HG03139 (cell line): ENCODE measurements around the gene ANKH.

Experiments used
- ATAC-seq: cut with Tn5 transposase; IDR thresholded peaks from one replicate; pipeline ENCODE4 v1.9.1; 2021; ENCODE audit not compliant: unreplicated experiment

ANKH gene

GRCh38 chr5:14741131-14741530, 130.4 kb downstream of the ANKH start:
- no peak for ATAC-seq

DNA sequence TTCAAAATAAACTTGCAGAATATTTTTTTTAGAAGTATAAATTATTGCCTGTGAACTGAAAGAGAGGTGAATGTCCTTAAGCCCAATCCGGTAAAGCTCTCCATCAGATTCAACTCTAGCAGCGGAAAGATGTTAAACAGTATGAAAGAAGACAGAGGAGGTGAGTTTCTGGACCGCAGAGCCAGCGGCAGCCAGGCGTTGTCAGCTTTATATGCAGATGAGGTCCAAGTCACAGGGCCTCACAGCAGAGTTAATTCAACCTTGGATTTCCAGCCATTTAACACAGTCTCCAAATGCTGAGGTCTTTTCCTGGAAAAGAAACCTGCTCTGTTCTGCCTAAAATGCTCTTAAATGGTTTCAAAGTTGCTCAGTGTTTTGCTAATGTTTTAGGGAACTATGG, 131.6 kb downstream of the ANKH start:
- ATAC-seq = no peak

DNA sequence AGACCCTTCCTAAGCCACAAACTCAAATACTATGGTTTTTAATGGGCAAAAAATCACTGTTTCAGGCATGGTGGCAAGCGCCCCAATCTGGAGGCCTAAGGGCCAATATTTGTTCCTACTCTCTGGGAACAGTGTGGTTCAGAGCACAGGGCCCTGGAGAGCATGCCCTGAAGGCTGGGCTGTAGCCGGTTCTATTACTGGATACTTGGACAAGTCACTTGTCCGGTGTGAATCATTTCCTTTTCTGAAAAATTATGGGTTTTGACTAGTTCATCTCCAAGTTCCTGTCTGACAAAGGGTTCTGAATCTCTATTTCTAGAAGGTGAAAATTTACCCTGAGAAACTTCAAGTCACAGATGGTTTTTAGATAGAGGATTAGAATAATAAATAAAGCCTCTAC, 132.0 kb downstream of the ANKH start:
- ATAC-seq = no peak

DNA sequence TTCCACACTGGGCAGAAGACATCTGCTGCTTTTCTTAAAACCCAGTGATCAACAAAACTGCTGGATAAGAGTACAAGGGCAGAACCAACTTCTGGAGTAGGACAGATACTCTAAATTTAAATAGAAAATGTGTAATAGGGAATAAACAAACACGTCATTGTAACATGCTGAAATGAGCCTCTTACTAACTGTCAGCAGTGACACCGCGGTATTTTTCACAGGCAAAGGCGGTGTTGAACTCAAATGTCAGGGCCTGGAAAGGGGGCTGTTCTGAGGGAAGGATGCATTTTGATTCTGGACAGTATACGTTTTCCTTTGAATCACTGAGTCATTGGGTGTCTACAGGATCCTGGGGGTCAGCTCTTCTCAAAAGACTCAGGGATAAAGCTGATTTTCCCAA, 133.5 kb downstream of the ANKH start:
- no peak for ATAC-seq

DNA sequence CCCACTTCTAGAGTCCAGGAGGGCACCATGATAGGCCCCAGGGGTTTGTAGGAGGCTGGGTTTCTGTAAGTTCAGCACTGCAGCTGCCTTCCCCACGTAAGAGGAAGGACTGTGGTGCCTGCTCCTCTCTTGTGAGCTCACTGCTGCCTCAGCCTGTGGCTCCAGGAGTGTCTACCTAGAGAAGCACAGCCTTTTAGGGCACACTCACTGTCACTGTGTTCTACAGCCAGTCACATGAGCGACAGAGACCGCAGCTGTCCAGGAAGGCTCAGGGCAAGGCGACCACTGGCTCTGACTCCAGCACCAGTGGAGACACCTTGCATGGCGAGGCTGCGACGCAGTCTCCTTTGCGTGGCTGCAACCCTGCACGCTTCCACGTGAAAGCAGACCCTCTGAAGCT, 134.3 kb downstream of the ANKH start:
- no peak for ATAC-seq

- ATAC-seq = no peak
Measured at GRCh38 chr5:14735944-14736343, 135.6 kb downstream of the ANKH start.

DNA sequence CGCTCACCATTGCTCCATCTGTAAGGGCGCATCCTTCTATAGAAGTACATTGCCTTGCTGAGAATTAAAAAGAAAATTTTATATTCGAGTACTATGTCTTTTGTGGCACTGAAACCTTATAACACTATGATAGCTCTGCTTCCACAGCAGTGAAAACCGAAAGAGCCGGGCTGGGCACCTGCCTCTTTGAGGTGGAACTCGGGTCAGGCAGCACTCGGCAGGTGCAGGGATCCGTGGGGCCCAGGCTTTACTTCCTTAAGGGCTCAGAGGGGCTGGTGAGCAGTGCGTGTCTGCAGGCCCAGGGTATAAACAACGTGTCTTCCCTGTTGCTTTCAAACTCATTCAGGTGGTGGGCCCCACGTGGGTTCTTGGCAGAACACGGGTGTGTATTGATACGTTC, 137.2 kb downstream of the ANKH start:
- ATAC-seq = no peak

DNA sequence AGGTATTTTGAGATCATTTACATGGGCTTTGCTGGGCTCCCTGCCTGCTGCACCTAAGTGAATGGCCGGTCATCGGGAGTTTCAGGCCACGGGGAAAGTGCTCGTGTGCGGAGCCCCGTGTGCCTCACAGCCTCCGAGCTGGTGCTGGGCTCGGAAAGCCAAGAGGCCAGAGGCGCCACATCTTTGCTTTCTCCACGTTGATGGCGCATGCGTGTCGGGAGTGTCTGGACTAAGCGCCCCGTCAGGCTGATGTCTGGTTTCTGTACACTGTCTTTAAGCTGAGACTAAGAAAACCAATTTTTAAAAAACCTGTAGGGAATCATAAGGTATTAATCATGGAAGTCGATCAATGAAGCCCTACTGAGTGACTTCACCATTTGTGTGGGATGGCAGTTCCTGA, 137.9 kb downstream of the ANKH start:
- no peak for ATAC-seq

DNA sequence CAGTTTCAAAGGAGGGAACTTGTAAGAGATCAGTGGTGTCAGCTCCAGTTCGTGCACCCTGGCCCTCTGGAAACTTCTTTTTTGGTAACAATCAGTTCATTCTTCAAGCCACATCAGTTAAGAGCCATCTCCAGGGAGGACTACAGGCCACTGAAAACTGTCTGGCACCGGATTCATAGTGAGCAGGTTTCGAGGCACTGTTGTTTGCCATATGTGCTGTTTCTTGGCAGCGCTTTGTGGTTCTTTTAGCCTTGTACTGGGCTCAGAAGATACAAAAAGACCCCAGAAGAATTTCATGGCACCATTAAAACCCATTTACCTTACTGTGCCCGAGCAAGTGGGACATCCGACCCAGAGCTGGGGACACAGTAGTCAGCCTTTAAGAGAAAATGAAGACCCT, 138.6 kb downstream of the ANKH start:
- no peak for ATAC-seq

DNA sequence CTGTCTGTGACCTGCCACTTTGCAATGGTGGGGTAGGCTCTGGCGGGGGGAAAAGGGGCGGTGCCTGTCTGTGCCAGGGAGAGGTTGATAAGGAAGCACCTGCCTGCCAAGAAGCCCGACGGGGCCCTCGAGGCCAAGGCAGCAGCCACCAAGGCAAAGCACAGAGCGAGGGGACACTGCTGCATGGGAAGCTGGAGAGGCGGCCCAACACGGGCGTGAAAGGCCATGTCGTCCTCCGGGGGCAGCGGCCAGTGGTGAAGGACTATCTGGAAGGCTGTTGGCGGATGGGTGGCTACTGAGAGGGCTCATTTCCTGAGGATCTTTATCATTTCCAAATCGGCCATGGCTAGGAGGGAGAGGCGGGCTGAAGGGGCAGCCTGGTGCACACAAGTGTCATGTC, 140.7 kb downstream of the ANKH start:
- ATAC-seq = no peak

DNA sequence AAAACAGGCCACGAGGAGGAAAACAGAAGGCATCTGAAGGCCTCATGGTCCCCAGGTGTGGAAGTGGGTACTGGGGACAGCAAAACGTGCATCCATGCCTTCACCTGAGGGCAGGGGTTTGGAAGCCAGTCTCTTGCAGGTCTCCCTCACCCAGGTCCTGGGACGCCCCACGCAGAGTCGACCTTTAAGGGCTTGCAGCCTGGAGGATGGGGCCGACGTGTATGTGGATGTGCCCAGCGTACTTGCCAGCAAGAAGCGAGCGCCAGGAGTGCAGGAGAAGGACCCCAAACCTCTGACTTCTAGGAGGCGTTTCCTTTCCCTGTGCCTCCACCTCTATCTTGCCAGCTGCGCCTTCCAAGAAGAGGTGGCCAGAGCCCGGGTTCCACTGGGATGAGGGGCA, 141.1 kb downstream of the ANKH start:
- ATAC-seq = no peak

- no peak for ATAC-seq
Measured at GRCh38 chr5:14729448-14730385, 141.9 kb downstream of the ANKH start.

DNA sequence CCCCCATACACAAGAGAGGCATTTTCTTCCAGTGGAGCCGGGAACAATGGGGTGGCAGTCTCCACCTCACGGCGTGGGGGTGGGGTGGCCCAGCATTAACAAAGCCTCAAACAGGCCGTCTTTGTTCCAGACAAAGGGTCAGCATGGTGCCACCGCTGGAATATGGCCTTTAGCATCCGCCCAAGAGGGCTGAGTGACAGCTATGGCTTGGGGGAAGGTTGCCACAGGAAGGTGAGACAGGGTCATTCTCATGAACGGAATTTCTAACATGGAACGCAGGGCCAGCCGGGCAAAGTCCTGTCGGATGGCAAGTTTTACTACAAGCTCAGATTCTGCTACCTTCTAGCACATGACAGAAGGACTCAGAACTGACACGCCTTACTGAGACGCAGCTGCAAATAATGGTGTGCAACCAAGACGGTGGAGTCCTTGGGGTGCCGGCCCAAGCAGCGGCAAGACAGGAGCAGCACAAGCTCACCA, 143.1 kb downstream of the ANKH start:
- no peak for ATAC-seq

- no peak for ATAC-seq
Measured at GRCh38 chr5:14727928-14728458, 143.6 kb downstream of the ANKH start.

- ATAC-seq = no peak
Measured at GRCh38 chr5:14727428-14727865, 144.1 kb downstream of the ANKH start.

- ATAC-seq = no peak
Measured at GRCh38 chr5:14726066-14726838, 145.3 kb downstream of the ANKH start.

GRCh38 chr5:14724633-14725032, 146.9 kb downstream of the ANKH start:
- no peak for ATAC-seq

- no peak for ATAC-seq
Measured at GRCh38 chr5:14723701-14724132, 147.9 kb downstream of the ANKH start.

DNA sequence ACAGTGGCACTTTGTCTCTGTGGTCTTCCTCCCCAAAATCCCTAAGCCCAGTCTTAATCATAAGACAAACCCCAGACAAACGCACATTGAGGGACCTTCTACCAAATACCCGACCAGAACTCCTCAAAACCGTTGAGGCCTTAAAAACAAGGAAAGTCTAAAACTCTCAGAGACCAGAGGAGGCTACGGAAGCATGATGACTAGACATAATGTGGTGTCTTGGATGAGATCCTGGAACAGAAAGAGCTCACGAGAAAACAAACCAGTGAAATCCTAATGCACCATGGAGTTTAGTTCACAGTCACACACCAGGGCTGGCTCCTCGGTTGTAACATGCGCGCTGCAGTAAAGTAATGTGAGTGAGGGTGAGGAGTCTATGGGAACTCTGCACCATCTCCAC, 148.7 kb downstream of the ANKH start:
- ATAC-seq = no peak

DNA sequence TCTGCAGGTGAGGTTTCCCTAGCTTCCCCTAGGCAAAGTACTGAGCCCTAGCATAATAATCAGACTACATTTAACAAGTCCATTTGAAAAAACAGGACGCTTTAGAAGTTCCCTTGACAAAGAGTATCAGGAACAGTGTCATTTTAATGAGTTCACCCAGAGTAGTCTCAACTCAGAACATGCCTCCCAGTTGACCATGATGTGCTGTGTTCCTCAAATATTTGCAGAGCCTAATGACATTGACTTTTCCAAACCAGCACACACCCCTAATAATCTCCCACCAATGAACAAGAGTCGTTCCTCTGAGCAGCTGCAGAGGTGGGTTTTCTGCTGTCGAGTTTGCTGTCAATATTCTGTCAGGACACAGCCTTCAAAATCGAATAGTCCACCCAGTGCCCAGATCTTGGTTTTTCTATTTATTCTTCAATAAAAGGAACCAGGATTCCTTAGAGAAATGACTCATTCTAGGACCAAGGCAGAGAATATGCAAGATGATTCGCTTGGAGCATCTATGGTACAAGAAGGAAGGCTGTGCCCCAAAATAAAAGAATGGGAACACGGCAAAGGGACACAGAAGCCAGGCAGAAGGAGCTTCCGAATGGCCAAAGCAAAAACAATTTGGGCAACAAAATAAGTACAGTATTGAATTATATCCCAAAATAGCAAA, 149.5 kb downstream of the ANKH start:
- no peak for ATAC-seq

GRCh38 chr5:14720236-14720923, 151.2 kb downstream of the ANKH start:
- no peak for ATAC-seq
